OCI-LY7 (cell line): Measurements from ENCODE around the gene USP46.

ENCODE experiments used
- CTCF ChIP-seq: fragments of 200-600 bp; sonication (generic); conservative IDR thresholded peaks from 2 replicates; pipeline ENCODE4 v1.5.1; 2014; ENCODE audit warnings: mild to moderate bottlenecking, antibody characterized with exemption, low read length, moderate library complexity, mixed read lengths
- EZH2phosphoT487 ChIP-seq: fragments of 200-600 bp; sonication (generic); IDR thresholded peaks from 2 replicates; pipeline ENCODE4 v1.6.1; 2018; ENCODE audit warnings: low read depth, borderline replicate concordance, mild to moderate bottlenecking, mixed run types, antibody characterized with exemption, low read length, moderate library complexity, mixed read lengths

DNA sequence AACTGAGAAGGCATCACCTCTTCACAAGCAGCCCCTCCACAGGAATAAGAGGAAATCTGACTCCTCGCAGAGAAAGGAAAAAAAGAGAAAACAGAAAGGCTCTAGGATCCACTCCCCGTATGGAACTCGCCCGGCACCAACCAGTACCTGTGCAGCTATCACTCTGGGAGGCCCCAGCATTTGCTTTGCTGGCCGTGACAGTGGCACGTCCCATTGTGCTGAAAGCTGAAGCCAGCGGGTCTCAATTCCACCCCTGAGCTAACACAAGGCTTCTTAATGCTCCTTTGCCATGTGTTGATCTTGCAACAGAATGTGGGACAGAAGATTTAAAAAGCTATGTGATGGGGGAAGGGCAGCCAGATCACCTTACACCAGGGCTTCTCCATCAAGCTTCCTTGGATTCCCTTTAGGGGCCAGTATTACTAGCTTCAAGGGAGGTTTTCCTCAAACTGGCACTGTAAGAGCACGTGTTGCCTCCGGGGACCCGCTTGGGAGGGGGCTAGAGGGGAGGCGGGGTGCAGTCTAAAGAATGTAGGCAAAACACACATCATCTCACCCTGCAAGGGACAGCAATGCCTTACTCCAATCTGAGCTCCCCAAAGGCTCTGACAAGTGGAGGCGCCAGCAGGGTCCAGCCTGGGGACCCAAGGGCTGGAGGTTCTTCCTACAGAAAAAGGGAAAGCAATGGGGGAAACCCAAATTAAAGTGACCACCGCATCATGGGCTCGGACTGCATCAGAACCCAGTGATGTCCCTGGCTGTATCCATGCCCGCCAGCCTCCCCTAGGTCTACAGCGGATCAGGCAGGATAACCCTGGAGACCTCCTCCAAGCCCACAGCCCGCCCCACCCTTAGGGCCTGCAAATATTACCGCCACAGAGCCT lies 1.2 kb downstream of the USP46 start:
- TF ChIP-seq CTCF: no peak
- TF ChIP-seq EZH2phosphoT487: no peak
